GM12873 (cell line): Measurements from ENCODE around the gene AKAP6.

Experiments
- CTCF ChIP-seq: IDR thresholded peaks from 2 replicates; pipeline ENCODE4 v1.5.1; 2012; ENCODE audit warnings: low read depth, mild to moderate bottlenecking, moderate library complexity, low read length, control low read depth; ENCODE audit not compliant: insufficient read depth; ENCODE audit errors: missing control alignments

Gene AKAP6

GRCh38 chr14:32453857-32454810, 125.0 kb downstream of the AKAP6 start:
- no peak for TF ChIP-seq CTCF

GRCh38 chr14:32457213-32457920, 128.3 kb downstream of the AKAP6 start:
- no peak for TF ChIP-seq CTCF

GRCh38 chr14:32458720-32459119, 129.6 kb downstream of the AKAP6 start:
- no peak for TF ChIP-seq CTCF

- TF ChIP-seq CTCF, result no peak
Measured at GRCh38 chr14:32460267-32460666, 131.2 kb downstream of the AKAP6 start.

GRCh38 chr14:32468955-32469354, 139.9 kb downstream of the AKAP6 start:
- TF ChIP-seq CTCF, result no peak

GRCh38 chr14:32469388-32470160, 140.5 kb downstream of the AKAP6 start:
- TF ChIP-seq CTCF, result peak; percentile 33

GRCh38 chr14:32470161-32470715, 141.1 kb downstream of the AKAP6 start:
- no peak for TF ChIP-seq CTCF
